SJSA1 (cell line): Measurements from ENCODE around the gene HTR7. TPM values are rescaled to one million over a fixed set of nuclear protein-coding genes. Genes with fewer than 3 reads are reported as not detected.

Source experiments
- DNase-seq, 2 experiments: peaks; one replicate each; pipeline ENCODE4 v3.0.0-alpha.2; 2015 to 2020; ENCODE audit warnings: low spot score in 2 of 2, low read depth in 1 of 2
- H3K27ac ChIP-seq: fragments of 250-450 bp; sonication (Bioruptor Pico); 2 replicates; pipeline ENCODE4 v1.5.1; 2020; ENCODE audit warnings: mild to moderate bottlenecking, moderate library complexity
- H3K27me3 ChIP-seq: fragments of 250-450 bp; sonication (Bioruptor Pico); replicated peaks from 2 replicates; pipeline ENCODE4 v1.5.1; 2020; ENCODE audit warnings: mild to moderate bottlenecking, moderate library complexity
- H3K36me3 ChIP-seq: fragments of 250-450 bp; sonication (Bioruptor Pico); 2 replicates; pipeline ENCODE4 v1.5.1; 2020; ENCODE audit warnings: mild to moderate bottlenecking
- H3K4me1 ChIP-seq: fragments of 250-450 bp; sonication (Bioruptor Pico); replicated peaks from 2 replicates; pipeline ENCODE4 v1.6.1; 2021; ENCODE audit warnings: mild to moderate bottlenecking
- H3K4me3 ChIP-seq: fragments of 250-450 bp; sonication (Bioruptor Pico); 2 replicates; pipeline ENCODE4 v1.5.1; 2020; ENCODE audit warnings: mild to moderate bottlenecking
- H3K9me3 ChIP-seq: fragments of 250-450 bp; sonication (Bioruptor Pico); replicated peaks from 2 replicates; pipeline ENCODE4 v1.5.1; 2020; ENCODE audit warnings: mild to moderate bottlenecking
- total RNA-seq: library from RNA; depleted of rRNA; stranded (reverse); fragments of >200 nt; shearing (Covaris generic); gene quantifications from 2 replicates; pipeline ENCODE4 v1.2.3, GENCODE V29; 2014; rRNA removed

HTR7 gene
- total RNA-seq, 1 experiment from 2014 or later = 1.8 TPM

- no peak overlapping the region for H3K4me3 ChIP-seq
Measured at GRCh38 chr10:90723416-90724068, 134.3 kb downstream of the HTR7 start.

GRCh38 chr10:90722832-90723231, 135.0 kb downstream of the HTR7 start:
- Histone ChIP-seq H3K36me3 (no peaks in the 10 kb centered on the region), H3K27me3 (no peaks in the 10 kb centered on the region; the same call in 1 of the 2 replicates), H3K27ac (no peak overlapping the region), H3K9me3 (no peaks in the 10 kb centered on the region), H3K4me1 (no peaks in the 10 kb centered on the region), H3K4me3 (no peak overlapping the region)
- no peak for DNase-seq

More at GRCh38 chr10:90723416-90724068, 134.3 kb downstream of the HTR7 start:
- no peaks in the 10 kb centered on the region for H3K4me1 ChIP-seq
- H3K36me3 ChIP-seq = no peaks in the 10 kb centered on the region
- H3K27me3 ChIP-seq = no peaks in the 10 kb centered on the region; the same call in 1 of the 2 replicates
- no peak overlapping the region for H3K27ac ChIP-seq
- H3K9me3 ChIP-seq = no peaks in the 10 kb centered on the region
- DNase-seq = no peak

GRCh38 chr10:90718182-90718581, 139.7 kb downstream of the HTR7 start:
- H3K4me3 ChIP-seq = no peak overlapping the region
- no peaks in the 10 kb centered on the region for H3K4me1 ChIP-seq
- no peaks in the 10 kb centered on the region for H3K36me3 ChIP-seq
- no peaks in the 10 kb centered on the region; the same call in 1 of the 2 replicates for H3K27me3 ChIP-seq
- H3K9me3 ChIP-seq = no peaks in the 10 kb centered on the region
- no peak for DNase-seq
- no peak overlapping the region for H3K27ac ChIP-seq

- H3K27me3 ChIP-seq = no peaks in the 10 kb centered on the region
- H3K27ac ChIP-seq = no peak overlapping the region
- no peaks in the 10 kb centered on the region for H3K4me1 ChIP-seq
- H3K36me3 ChIP-seq = no peaks in the 10 kb centered on the region
- H3K4me3 ChIP-seq = no peak overlapping the region
- H3K9me3 ChIP-seq = no peaks in the 10 kb centered on the region
- DNase-seq = no peak
Measured at GRCh38 chr10:90712529-90712928, 145.3 kb downstream of the HTR7 start.

GRCh38 chr10:90709727-90710126, 148.1 kb downstream of the HTR7 start:
- Histone ChIP-seq H3K27ac (no peak overlapping the region), H3K9me3 (no peaks in the 10 kb centered on the region), H3K4me1 (no peaks in the 10 kb centered on the region), H3K27me3 (no peaks in the 10 kb centered on the region), H3K36me3 (no peaks in the 10 kb centered on the region), H3K4me3 (no peak overlapping the region)
- DNase-seq = no peak

GRCh38 chr10:90707657-90708056, 150.2 kb downstream of the HTR7 start:
- H3K27me3 ChIP-seq = no peaks in the 10 kb centered on the region
- no peak for DNase-seq
- H3K4me3 ChIP-seq = no peak overlapping the region
- H3K9me3 ChIP-seq = no peaks in the 10 kb centered on the region
- H3K36me3 ChIP-seq = no peaks in the 10 kb centered on the region
- no peaks in the 10 kb centered on the region for H3K4me1 ChIP-seq
- no peak overlapping the region for H3K27ac ChIP-seq

GRCh38 chr10:90701428-90701827, 156.4 kb downstream of the HTR7 start:
- Histone ChIP-seq H3K27ac (no peak overlapping the region), H3K36me3 (no peaks in the 10 kb centered on the region), H3K4me1 (no peaks in the 10 kb centered on the region), H3K9me3 (no peaks in the 10 kb centered on the region), H3K27me3 (no peaks in the 10 kb centered on the region; the same call in 1 of the 2 replicates), H3K4me3 (no peak overlapping the region)
- no peak for DNase-seq

GRCh38 chr10:90695915-90696676, 161.7 kb downstream of the HTR7 start:
- DNase-seq = no peak
- Histone ChIP-seq H3K36me3 (no peaks in the 10 kb centered on the region), H3K4me3 (no peak overlapping the region), H3K9me3 (no peaks in the 10 kb centered on the region), H3K27me3 (no peaks in the 10 kb centered on the region; the same call in none of the 2 replicates), H3K27ac (no peak overlapping the region), H3K4me1 (no peaks in the 10 kb centered on the region)

Other genes starting within 250 kb of the HTR7 start
- 60.7 and 79.0 TPM in 2 replicates for gene RPP30, start 13.9 kb upstream of the HTR7 start, total RNA-seq
- gene ANKRD1, start 63.0 kb upstream of the HTR7 start, total RNA-seq = 25.3 and 29.8 TPM in 2 replicates